ENCODE measurements around the gene TRPC4. TPM values are rescaled to one million over a fixed set of nuclear protein-coding genes. Genes with fewer than 3 reads are reported as not detected.

The TRPC4 gene
- total and polyA plus RNA-seq, 2 donors (not counting 1 experiment from before 2014, with no cell fraction given), result 1.7 to 30.7 TPM

GRCh38 chr13:37729876-37730275 is 139.7 kb downstream of the TRPC4 start:
- Histone ChIP-seq H2AFZ (ENCODE audit: low read length) (no peak overlapping the region), H3K27me3 (ENCODE audit: control insufficient read depth, insufficient read depth, low read length) (no peaks in the 10 kb centered on the region), H3K4me3 (replicated peaks in 1 of 4; ENCODE audit: control extremely low read depth in 1 of 4, insufficient read depth in 1 of 4, low read depth in 3 of 4, low read length in 4 of 4) (no peak overlapping the region), H3K79me2 (ENCODE audit: control insufficient read depth, insufficient read depth, low read length) (no peaks in the 10 kb centered on the region), H3K4me1 (ENCODE audit: control insufficient read depth, extremely low read depth, insufficient read depth, low read length) (no peaks in the 10 kb centered on the region), H4K20me1 (ENCODE audit: control insufficient read depth, extremely low read depth, insufficient read depth, low read length) (no peaks in the 10 kb centered on the region), H3K4me2 (ENCODE audit: extremely low read depth, insufficient read depth, low read length) (no peak overlapping the region), H3K36me3 (ENCODE audit: control insufficient read depth, insufficient read depth, low read length) (no peaks in the 10 kb centered on the region), H3K27ac (ENCODE audit: insufficient read depth, low read length) (no peak overlapping the region), H3K9ac (ENCODE audit: insufficient read depth, low read length) (no peak overlapping the region), H3K9me3 (ENCODE audit: control insufficient read depth, insufficient read depth, low read depth, low read length) (no peaks in the 10 kb centered on the region)
- TF ChIP-seq, protein P1, sequence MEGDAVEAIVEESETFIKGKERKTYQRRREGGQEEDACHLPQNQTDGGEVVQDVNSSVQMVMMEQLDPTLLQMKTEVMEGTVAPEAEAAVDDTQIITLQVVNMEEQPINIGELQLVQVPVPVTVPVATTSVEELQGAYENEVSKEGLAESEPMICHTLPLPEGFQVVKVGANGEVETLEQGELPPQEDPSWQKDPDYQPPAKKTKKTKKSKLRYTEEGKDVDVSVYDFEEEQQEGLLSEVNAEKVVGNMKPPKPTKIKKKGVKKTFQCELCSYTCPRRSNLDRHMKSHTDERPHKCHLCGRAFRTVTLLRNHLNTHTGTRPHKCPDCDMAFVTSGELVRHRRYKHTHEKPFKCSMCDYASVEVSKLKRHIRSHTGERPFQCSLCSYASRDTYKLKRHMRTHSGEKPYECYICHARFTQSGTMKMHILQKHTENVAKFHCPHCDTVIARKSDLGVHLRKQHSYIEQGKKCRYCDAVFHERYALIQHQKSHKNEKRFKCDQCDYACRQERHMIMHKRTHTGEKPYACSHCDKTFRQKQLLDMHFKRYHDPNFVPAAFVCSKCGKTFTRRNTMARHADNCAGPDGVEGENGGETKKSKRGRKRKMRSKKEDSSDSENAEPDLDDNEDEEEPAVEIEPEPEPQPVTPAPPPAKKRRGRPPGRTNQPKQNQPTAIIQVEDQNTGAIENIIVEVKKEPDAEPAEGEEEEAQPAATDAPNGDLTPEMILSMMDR (conservative IDR thresholded peaks at IDR 0.05 in 1 of 2, IDR thresholded peaks at IDR 0.05 in 1 of 2; ENCODE audit: low read depth in 1 of 2, low read length in 2 of 2), result no peak
- TF ChIP-seq EZH2 (IDR thresholded peaks at IDR 0.05; ENCODE audit: low read length, missing control alignments), result no peak
- no peak for DNase-seq (ENCODE audit: low read depth in 2 of 2)

DNA sequence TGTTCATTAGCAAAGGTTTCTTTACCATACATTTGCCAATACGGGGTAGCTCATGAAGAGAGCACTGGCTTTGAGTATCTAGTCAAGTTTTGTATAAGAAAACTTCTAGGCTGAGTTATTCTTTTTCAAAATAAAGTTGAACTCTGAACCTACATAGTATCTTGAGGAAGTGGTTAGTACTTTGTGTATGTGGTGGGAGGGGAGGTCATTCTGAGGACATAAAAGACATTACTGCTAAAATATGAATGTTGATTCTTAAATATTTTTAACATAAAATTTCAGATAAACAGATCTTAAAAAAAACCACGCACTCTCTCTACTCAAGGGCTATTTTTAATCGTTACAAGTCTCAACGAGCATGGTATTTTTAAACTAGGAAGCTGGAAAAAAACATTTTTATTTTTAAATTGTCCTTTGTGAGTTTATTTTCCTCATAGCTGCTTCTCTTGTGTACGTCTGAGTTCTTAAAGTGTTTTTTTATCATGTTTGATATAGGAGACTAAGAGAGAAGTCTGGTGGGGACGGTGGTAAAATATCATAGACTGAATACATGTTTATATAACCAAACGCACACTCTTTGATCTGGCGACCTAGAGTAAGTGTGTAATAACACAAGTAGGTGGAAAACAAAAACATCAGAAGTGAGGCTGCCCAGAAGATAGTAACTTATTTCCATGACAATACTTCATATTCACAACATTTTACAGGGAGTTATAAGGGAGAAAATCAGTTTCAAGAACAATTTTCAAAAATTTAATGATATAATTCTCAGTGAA is 153.0 kb downstream of the TRPC4 start:
- no peak for TF ChIP-seq EZH2 (IDR thresholded peaks at IDR 0.05; ENCODE audit: low read length, missing control alignments)
- TF ChIP-seq, protein P1 (conservative IDR thresholded peaks at IDR 0.05 in 1 of 2, IDR thresholded peaks at IDR 0.05 in 1 of 2; ENCODE audit: low read depth in 1 of 2, low read length in 2 of 2), result no peak
- no peak overlapping the region for H3K4me3 ChIP-seq (replicated peaks in 1 of 4; ENCODE audit: control extremely low read depth in 1 of 4, insufficient read depth in 1 of 4, low read depth in 3 of 4, low read length in 4 of 4)
- H3K36me3 ChIP-seq (ENCODE audit: control insufficient read depth, insufficient read depth, low read length), result no peaks in the 10 kb centered on the region
- H3K27me3 ChIP-seq (ENCODE audit: control insufficient read depth, insufficient read depth, low read length), result no peaks in the 10 kb centered on the region
- H3K9ac ChIP-seq (ENCODE audit: insufficient read depth, low read length), result no peak overlapping the region
- no peaks in the 10 kb centered on the region for H4K20me1 ChIP-seq (ENCODE audit: control insufficient read depth, extremely low read depth, insufficient read depth, low read length)
- H2AFZ ChIP-seq (ENCODE audit: low read length), result no peak overlapping the region
- peak overlapping the region; percentile 27 for H3K4me2 ChIP-seq (ENCODE audit: extremely low read depth, insufficient read depth, low read length)
- DNase-seq (ENCODE audit: low read depth in 2 of 2), result peak; percentile 71 to 89
- H3K27ac ChIP-seq (ENCODE audit: insufficient read depth, low read length), result peak overlapping the region; percentile 57
- H3K79me2 ChIP-seq (ENCODE audit: control insufficient read depth, insufficient read depth, low read length), result no peaks in the 10 kb centered on the region
- no peaks in the 10 kb centered on the region for H3K9me3 ChIP-seq (ENCODE audit: control insufficient read depth, insufficient read depth, low read depth, low read length)
- H3K4me1 ChIP-seq (ENCODE audit: control insufficient read depth, extremely low read depth, insufficient read depth, low read length), result peaks cover 8% of the 10 kb centered on the region

DNA sequence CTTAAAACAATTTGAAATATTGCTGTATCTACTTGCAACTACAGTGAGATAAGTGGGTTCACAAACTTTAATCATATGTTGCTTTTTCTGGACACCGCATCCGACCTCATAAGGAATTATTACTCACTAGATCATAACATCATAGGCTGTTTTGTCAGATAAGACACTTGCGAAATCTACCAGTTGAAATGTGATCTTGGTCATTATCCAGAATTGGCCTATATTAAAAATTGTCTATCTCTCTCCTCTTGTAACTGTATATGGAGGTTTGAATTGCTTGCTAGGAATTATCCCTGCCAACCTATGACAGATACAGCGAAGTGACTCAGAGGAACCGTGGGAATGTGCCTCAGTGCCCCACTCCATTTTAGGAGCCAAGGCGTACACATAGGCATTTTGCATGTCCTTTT is 154.0 kb downstream of the TRPC4 start:
- Histone ChIP-seq H3K36me3 (ENCODE audit: control insufficient read depth, insufficient read depth, low read length) (no peaks in the 10 kb centered on the region), H3K9ac (ENCODE audit: insufficient read depth, low read length) (no peak overlapping the region), H3K4me3 (replicated peaks in 1 of 4; ENCODE audit: control extremely low read depth in 1 of 4, insufficient read depth in 1 of 4, low read depth in 3 of 4, low read length in 4 of 4) (no peak overlapping the region), H3K79me2 (ENCODE audit: control insufficient read depth, insufficient read depth, low read length) (no peaks in the 10 kb centered on the region), H3K27ac (ENCODE audit: insufficient read depth, low read length) (peak overlapping the region; percentile 57), H3K4me1 (ENCODE audit: control insufficient read depth, extremely low read depth, insufficient read depth, low read length) (peaks cover 8% of the 10 kb centered on the region), H3K27me3 (ENCODE audit: control insufficient read depth, insufficient read depth, low read length) (no peaks in the 10 kb centered on the region), H3K4me2 (ENCODE audit: extremely low read depth, insufficient read depth, low read length) (peak overlapping the region; percentile 63), H3K9me3 (ENCODE audit: control insufficient read depth, insufficient read depth, low read depth, low read length) (no peaks in the 10 kb centered on the region), H2AFZ (ENCODE audit: low read length) (no peak overlapping the region), H4K20me1 (ENCODE audit: control insufficient read depth, extremely low read depth, insufficient read depth, low read length) (no peaks in the 10 kb centered on the region)
- peak; percentile 92 to 94 for DNase-seq (ENCODE audit: low read depth in 2 of 2)
- TF ChIP-seq, protein P1 (conservative IDR thresholded peaks at IDR 0.05 in 1 of 2, IDR thresholded peaks at IDR 0.05 in 1 of 2; ENCODE audit: low read depth in 1 of 2, low read length in 2 of 2), result no peak
- no peak for TF ChIP-seq EZH2 (IDR thresholded peaks at IDR 0.05; ENCODE audit: low read length, missing control alignments)

All from fibroblast of lung (primary cell).